ENCODE results near the gene HTR4. TPM values are rescaled to one million over a fixed set of nuclear protein-coding genes. Genes with fewer than 3 reads are reported as not detected.

HTR4 gene
- polyA plus RNA-seq, 1 experiment, result not detected

- CTCF ChIA-PET, result interaction anchor here (1.5 kb wide), 1 partner anchor 17 kb away, joined by 6 read pairs; no protein-coding TSS in a partner anchor
- H3K27me3 ChIP-seq (ENCODE audit: control insufficient read depth, insufficient read depth, low read length), result no peaks in the 10 kb centered on the region
- no peaks in the 10 kb centered on the region for H3K36me3 ChIP-seq (ENCODE audit: control insufficient read depth, insufficient read depth, low read length)
- no peak overlapping the region for H3K4me3 ChIP-seq (ENCODE audit: low read depth, low read length)
- TF ChIP-seq, protein P1, sequence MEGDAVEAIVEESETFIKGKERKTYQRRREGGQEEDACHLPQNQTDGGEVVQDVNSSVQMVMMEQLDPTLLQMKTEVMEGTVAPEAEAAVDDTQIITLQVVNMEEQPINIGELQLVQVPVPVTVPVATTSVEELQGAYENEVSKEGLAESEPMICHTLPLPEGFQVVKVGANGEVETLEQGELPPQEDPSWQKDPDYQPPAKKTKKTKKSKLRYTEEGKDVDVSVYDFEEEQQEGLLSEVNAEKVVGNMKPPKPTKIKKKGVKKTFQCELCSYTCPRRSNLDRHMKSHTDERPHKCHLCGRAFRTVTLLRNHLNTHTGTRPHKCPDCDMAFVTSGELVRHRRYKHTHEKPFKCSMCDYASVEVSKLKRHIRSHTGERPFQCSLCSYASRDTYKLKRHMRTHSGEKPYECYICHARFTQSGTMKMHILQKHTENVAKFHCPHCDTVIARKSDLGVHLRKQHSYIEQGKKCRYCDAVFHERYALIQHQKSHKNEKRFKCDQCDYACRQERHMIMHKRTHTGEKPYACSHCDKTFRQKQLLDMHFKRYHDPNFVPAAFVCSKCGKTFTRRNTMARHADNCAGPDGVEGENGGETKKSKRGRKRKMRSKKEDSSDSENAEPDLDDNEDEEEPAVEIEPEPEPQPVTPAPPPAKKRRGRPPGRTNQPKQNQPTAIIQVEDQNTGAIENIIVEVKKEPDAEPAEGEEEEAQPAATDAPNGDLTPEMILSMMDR (IDR thresholded peaks at IDR 0.05; ENCODE audit: insufficient read depth, low read depth, low read length), result no peak
- DNase-seq (ENCODE audit: low read depth), result no peak
- POLR2A ChIA-PET, result no interaction called here
Observed at GRCh38 chr5:148465381-148466235, 188.7 kb downstream of the HTR4 start.

DNA sequence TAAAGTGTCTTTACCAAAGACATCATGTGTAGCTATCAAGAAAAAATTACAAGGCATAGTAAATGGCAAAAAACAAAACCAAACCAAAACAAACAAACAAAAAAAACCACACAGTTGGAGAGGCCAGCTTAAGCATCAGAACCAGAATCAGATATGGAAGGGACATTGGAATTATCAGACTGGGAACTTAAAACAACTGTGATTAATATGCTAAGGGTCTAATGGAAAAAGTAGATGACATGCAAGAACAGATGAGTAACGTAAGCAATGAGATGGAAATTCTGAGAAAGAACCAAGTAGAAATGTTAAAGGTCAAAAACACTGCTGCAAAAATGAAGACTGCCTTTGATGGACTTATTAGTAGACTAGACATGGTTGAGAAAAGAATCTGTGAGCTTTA, 194.7 kb downstream of the HTR4 start:
- Histone ChIP-seq H3K27me3 (ENCODE audit: control insufficient read depth, insufficient read depth, low read length) (0 out of 2 replicates have a peak, but pooled peaks cover 1% of the 10 kb centered on the region), H3K4me3 (ENCODE audit: low read depth, low read length) (no peak overlapping the region), H3K36me3 (ENCODE audit: control insufficient read depth, insufficient read depth, low read length) (no peaks in the 10 kb centered on the region)
- CTCF ChIA-PET, result interaction anchor here (0.7 to 0.9 kb wide), 2 partner anchors 181 to 271 kb away, joined by 3 read pairs; no protein-coding TSS in a partner anchor
- no peak for DNase-seq (ENCODE audit: low read depth)
- POLR2A ChIA-PET, result no interaction called here
- TF ChIP-seq, protein P1 (IDR thresholded peaks at IDR 0.05; ENCODE audit: insufficient read depth, low read depth, low read length), result no peak

DNA sequence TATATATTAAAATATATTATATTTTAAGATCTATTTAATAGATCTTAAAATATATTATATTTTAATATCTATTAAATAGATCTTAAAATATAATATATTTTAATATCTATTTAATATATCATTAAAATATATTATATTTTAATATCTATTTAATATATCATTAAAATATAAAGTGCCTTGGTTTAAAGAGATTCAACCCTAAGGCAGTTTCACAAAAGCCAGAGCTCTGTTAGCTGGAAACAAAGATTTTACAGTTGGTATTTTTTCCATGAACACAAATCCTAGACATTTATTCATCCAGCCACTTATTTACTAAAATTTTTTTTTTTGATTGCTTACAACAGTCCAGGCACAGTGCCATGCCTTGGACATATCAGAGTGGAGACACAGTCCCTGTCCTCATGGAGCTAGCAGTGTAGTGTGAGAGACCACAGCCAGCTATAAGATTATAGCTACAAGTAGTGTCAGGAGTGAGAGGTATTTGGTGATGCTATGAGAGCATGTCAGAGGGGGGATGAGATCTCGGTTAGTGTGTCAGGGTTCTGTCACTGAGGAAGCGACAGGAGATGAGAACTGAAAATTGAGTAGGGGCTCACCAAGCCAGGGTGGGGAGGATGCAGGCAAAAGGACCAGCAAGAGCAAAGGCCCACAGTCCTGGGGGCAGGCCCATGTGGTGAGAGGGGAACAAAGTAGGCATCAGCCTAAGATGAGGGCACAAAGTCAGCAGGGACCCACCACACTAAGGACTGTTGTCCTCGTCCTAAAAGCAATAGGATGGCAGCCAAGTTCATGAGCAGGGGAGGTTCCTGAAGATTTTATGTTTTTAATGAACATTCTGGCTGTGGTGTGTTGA, 196.1 kb downstream of the HTR4 start:
- Histone ChIP-seq H3K36me3 (ENCODE audit: control insufficient read depth, insufficient read depth, low read length) (no peaks in the 10 kb centered on the region), H3K27me3 (ENCODE audit: control insufficient read depth, insufficient read depth, low read length) (0 out of 2 replicates have a peak, but pooled peaks cover 1% of the 10 kb centered on the region), H3K4me3 (ENCODE audit: low read depth, low read length) (no peak overlapping the region)
- CTCF ChIA-PET, result interaction anchor here (7.9 kb wide), 1 partner anchor 15 kb away, joined by 36 read pairs; no protein-coding TSS in a partner anchor
- TF ChIP-seq, protein P1 (IDR thresholded peaks at IDR 0.05; ENCODE audit: insufficient read depth, low read depth, low read length), result no peak
- POLR2A ChIA-PET, result no interaction called here
- no peak for DNase-seq (ENCODE audit: low read depth)

GRCh38 chr5:148457183-148457620, 197.1 kb downstream of the HTR4 start:
- CTCF ChIA-PET, result interaction anchor here (1.1 to 7.9 kb wide), 3 partner anchors 14 to 25 kb away, joined by 3 to 36 read pairs (median 3); no protein-coding TSS in a partner anchor
- H3K36me3 ChIP-seq (ENCODE audit: control insufficient read depth, insufficient read depth, low read length), result no peaks in the 10 kb centered on the region
- TF ChIP-seq, protein P1 (IDR thresholded peaks at IDR 0.05; ENCODE audit: insufficient read depth, low read depth, low read length), result peak; percentile 35
- POLR2A ChIA-PET, result no interaction called here
- 0 out of 2 replicates have a peak, but pooled peaks cover 1% of the 10 kb centered on the region for H3K27me3 ChIP-seq (ENCODE audit: control insufficient read depth, insufficient read depth, low read length)
- no peak overlapping the region for H3K4me3 ChIP-seq (ENCODE audit: low read depth, low read length)
- no peak for DNase-seq (ENCODE audit: low read depth)

Measured in BJ (cell line).